SU-DHL-6 (cell line): ENCODE data around the gene MOV10.

Source experiments
- CTCF ChIP-seq: fragments of 200-600 bp; sonication (generic); IDR thresholded peaks from one replicate; pipeline ENCODE4 v1.5.1; 2017; ENCODE audit warnings: antibody characterized with exemption, mild to moderate bottlenecking, low read length, moderate library complexity; ENCODE audit not compliant: insufficient read depth, poor library complexity, severe bottlenecking
- EZH2phosphoT487 ChIP-seq: fragments of 200-600 bp; sonication (generic), shearing (Covaris generic); conservative IDR thresholded peaks from 2 replicates; pipeline ENCODE4 v1.6.1; 2018; ENCODE audit warnings: mild to moderate bottlenecking, antibody characterized with exemption, low read length, moderate library complexity, mixed read lengths

- TF ChIP-seq CTCF (no peak), EZH2phosphoT487 (no peak)
Observed at GRCh38 chr1:112626887-112627286, 47.6 kb upstream of the MOV10 start.
